SH-SY5Y (cell line): ENCODE results near the gene EEPD1.

Source experiments
- GATA2 ChIP-seq: IDR thresholded peaks from 2 replicates; pipeline ENCODE4 v1.6.1; 2011; ENCODE audit warnings: mild to moderate bottlenecking, low read depth, low read length
- GATA3 ChIP-seq: IDR thresholded peaks from 2 replicates; pipeline ENCODE4 v1.6.1; 2011; ENCODE audit warnings: low read depth, mild to moderate bottlenecking, low read length, moderate library complexity

DNA sequence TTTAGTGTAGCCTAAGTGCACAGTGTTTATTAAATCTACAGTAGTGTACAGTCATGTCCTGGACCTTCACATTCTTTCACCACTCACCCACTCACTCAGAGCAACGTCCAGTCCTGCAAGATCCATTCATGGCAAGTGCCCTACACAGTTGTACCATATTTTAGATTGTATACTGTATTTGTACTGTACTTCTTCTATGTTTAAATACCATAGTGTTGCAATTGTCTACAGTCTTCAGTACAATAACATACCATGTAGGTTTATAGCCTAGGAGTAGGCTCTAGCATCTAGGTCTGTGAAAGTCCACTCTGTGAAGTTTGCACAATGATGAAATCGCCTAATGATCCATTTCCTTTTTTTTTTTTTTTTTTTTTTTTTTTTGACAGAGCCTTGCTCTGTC is 12.0 kb downstream of the EEPD1 start:
- TF ChIP-seq GATA2 (no peak), GATA3 (no peak)
